ENCODE results near the gene ST8SIA5.
A peak's percentile ranks its signal among the peaks of the same experiment; 100 is the strongest.
"Not testable (repeated sequence)": the region's sequence is repeated elsewhere in the genome, so short reads cannot be mapped to it uniquely, and the experiment has no call there.

Gene ST8SIA5, protein sequence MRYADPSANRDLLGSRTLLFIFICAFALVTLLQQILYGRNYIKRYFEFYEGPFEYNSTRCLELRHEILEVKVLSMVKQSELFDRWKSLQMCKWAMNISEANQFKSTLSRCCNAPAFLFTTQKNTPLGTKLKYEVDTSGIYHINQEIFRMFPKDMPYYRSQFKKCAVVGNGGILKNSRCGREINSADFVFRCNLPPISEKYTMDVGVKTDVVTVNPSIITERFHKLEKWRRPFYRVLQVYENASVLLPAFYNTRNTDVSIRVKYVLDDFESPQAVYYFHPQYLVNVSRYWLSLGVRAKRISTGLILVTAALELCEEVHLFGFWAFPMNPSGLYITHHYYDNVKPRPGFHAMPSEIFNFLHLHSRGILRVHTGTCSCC

GRCh38 chr18:46756559-46757201, at the start of gene ST8SIA5:
Gene ST8SIA5 (minus strand): TSS chr18:46757053. CDS start chr18:46756508, 545 bp downstream.
- no peak for DNase-seq

DNA sequence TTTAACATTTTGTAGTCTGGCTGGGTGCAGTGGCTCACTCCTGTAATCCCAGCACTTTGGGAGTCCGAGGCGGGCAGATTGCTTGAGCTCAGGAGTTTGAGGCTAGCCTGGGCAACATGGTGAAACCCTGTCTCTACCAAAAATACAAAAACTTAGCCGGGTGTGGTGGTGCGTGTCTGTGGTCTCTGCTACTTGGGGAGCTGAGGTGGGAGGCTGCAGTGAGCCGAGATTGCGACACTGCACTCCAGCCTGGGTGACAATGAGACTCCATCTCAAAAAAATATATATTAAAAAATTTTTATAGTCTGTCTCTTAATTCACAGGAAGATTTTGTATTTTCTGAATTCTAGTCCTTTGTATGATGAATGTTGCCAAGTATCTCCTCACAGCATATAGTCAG, 39.1 kb upstream of the ST8SIA5 start:
- not testable (repeated sequence) for DNase-seq

DNA sequence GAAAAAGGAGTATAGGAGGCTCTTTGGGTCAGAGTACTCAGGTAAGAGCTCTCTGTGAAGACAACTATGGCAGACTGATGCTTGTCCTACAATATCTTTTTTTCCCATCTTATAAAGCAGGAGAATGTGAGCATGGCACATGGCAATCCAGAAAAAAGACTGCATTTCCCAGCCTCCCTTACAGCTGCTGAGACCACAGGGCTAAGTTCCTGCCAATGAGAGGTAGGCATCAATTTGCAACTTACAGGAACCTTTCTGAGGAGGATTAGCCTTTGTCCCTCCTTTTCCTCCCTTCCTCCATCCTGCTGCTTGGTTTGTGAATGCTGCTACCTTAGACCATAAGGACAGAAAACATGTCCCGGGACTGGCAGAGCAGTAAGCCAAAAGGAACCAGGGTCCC, 37.8 kb upstream of the ST8SIA5 start:
- DNase-seq: no peak

- DNase-seq: peak in 1 of 2 experiments; percentile 0
Measured at GRCh38 chr18:46793565-46793964, 36.7 kb upstream of the ST8SIA5 start.

- DNase-seq: no peak
Measured at GRCh38 chr18:46789088-46789487, 32.2 kb upstream of the ST8SIA5 start.

DNA sequence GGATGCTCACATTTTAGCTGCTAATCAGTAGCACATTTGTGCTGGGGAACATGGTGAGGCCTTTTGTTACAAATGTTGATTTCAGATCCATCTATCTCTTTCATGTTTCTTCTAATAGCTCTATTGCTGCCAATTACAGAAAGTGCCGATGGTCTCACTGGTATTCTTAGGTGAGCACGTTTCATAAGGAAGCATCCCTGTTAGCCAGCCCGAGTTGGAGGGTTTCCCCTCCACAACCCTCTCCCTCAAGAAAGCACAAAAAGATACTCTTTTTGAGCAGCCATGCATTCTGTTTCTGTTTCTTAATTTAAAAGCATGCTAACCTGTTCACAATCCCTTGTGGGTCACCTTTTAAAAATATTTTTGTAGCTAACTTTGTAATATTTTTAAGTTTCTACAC, 30.8 kb upstream of the ST8SIA5 start:
- DNase-seq: no peak

DNA sequence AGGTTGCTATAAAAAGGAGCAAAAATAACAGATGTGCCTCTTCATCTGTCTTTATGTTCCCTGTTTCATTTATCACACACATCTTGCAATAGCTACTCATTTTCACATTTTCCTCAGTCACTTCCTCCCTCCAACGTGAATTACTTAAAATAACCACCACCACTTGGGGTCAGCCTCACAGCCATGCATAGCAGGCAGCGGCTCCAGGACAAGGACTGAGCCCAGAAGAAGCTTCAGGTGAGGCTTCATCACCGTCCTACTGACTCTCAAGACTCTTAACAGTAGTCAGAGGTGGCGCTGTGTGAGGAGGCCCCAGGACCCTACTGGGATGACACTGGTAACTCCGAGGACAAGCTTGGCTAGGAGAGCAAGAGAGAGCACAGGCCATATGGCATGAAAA, 15.5 kb upstream of the ST8SIA5 start:
- DNase-seq: no peak

DNA sequence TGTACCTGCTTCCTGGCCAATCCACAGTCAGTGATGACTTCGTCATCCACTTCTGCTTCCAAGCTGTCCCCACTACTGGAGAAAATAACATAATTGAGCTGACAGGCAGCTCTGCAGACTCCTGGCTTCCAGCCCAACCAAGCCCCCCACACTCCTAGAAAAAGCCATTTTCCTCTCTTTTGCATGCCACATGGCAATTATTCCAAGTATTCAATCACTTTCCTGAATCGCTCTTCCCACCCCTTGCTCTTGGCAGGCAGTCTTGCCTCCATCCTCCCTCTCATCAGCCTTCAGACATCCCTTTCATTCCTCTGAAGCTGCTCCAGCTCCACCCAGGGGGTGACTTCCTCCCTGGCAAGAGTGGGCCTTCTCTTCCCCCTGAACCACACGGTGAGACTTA, 14.3 kb upstream of the ST8SIA5 start:
- DNase-seq: no peak

- DNase-seq: no peak
Measured at GRCh38 chr18:46770708-46771107, 13.9 kb upstream of the ST8SIA5 start.

DNA sequence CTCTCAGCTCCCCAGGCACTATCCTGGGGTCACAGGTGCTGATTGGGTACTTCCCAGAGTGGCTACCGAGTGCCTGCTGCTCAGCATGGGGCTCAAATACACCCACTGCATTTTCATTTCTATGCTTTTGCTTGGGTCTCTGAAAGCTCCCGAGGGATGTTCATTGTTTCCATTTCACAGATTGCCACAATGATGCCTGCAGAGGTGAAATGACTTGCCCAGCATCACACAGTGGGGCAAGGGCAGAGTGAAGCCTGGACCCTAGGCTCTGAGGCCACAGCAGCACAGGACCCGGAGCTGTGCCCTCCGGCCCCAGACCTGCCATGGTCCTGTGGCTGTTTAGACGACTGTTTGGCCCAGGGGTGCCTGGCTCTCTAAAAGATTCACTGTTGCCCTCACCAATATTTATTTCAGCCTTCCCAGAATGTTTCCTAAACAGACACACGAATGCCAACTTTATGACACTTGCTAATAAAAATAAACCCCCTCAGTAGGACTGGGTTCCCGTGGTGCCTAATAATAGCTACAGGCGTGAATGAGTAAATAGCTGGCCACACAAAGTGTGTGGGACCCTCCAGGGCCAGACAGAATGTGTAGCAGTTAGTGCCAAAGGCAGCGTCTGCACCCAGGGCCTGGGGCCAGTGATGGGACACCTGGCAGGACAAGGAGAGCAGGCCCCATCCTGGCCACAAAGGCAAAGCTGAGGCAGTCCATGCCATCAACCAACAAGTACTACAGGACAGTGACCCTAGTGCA, 11.5 kb upstream of the ST8SIA5 start:
- DNase-seq: no peak

DNA sequence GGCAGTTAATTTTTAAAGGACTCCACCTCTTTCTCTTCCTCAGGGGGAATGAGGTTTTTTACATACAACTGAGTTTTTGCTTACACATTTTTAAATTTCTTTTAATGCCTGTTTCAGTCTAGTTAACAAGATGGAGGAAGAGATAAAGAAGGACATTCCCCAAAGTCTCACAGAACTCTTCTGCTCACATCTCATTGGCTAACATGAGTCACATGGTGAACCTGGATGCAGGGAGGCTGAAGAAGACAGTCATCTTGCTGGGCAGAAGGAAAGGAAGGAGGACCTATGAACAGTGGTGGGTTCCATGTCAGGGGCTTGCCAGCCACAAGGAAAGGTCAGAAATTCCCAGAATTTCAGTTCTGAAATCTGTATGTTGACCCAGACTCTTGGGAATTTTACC, 10.4 kb upstream of the ST8SIA5 start:
- DNase-seq: no peak

GRCh38 chr18:46764586-46764985, 7.7 kb upstream of the ST8SIA5 start:
- DNase-seq: no peak

DNA sequence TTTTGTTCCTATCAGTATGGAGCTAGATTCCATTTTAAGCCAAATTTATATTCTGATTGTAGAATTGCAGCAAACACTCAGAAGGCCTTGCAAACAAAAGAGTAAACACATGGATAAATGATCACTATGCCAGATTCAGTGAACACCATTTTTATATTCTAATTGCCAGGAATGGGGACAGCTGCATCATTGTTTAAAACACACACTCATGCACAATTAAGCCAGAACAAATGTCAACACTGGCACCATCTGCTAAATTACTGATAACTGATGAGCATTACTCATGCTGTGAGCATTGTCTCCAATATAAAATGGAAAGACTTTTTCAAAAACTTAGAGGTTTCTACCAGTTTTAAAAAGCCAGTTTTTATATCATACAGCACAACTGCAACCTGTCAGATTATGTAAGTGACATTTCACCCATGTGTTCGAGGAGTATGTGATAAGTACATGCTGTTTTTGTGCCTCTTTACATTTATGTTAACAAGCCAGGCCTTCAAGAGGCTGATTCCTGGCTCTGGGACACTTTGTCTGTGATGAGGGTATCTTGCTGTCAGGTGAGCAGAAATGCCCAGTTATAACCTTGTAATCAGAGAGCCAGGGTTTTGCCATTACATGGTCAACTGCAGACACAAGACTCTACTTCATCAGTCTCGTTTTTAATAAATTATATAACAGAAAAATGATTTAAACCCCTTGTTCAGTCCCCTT, 4.4 kb upstream of the ST8SIA5 start:
- DNase-seq: no peak

GRCh38 chr18:46759890-46760289, 3.0 kb upstream of the ST8SIA5 start:
- DNase-seq: no peak

DNA sequence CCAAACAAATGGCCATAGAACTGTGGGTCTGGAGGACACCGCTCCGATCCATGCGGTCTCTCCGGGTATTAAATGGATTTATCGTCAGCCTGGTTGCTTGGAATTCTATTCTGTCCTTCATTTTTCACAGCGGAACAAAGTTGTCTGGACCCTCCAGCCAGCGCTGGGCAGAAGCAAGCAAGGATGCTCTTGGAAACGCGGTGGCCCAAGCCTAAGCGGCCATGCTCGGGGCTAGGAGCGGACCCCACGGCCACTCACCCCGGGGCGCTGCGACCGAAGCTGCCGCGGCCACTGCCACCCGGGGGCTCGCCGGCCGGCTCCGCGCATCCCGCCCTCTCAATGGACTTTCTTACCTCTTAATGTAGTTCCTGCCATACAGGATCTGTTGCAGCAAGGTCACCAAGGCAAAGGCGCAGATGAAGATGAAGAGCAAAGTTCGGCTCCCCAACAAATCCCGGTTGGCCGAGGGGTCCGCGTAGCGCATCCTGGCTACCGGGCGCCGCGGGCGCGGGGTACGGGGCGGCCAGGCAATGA, 761 bp downstream of the ST8SIA5 start:
- no peak for DNase-seq

DNA sequence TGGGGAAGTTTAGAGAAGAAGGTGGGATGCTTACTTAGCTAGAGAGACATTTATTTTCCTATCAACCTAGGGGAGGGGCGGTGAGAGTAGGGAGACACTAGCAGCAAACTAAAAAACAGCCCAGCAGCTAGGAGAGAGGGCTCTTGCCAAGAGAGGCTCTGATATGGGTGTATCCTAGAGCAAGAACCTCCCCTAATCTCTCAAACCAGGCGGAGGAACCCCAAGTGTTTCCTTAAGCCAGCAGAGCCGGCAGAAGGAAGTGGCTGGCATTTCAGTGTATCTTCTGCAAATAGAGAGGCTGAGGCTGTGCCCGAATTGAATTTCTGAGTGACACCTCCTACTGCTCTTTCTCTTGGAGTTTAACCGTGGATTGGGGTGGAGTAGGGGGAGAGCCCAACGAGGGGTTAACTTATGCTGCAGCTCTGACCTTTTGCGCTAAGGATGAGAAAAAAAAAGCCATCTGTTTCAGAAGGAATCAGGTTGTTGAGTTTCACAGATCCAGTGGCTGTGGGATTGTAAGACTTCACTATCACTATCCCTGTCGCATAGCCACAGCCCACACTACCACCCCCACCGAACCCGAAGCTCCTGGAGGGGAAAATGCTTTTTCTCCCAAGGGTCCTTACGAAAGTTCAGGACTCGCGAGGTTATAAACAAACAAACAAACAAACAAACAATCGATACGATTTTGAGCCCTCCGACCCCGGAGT, 1.4 kb downstream of the ST8SIA5 start:
- no peak for DNase-seq

- DNase-seq: no peak
Measured at GRCh38 chr18:46754661-46755292, 2.1 kb downstream of the ST8SIA5 start.

- DNase-seq: no peak
Measured at GRCh38 chr18:46754188-46754587, 2.7 kb downstream of the ST8SIA5 start.

DNA sequence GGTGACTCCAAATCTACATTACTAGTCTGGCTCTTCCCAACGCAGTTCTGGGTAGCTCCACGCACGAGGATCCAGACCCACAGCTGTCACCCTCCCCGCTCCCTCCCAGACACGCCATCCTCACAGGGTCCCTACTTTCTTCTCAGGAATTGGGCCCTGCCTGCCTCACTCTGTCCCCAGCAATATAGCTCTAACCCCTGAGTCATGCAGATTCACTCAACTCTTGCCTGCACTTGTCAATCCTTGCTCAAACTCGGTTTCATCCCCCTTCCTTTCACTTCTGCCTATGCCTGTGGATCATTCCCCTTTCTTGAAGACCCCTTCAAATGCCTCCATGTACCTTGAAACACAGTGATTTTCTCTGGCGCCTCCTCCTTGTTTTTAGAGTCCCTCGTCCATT, 5.0 kb downstream of the ST8SIA5 start:
- no peak for DNase-seq

DNA sequence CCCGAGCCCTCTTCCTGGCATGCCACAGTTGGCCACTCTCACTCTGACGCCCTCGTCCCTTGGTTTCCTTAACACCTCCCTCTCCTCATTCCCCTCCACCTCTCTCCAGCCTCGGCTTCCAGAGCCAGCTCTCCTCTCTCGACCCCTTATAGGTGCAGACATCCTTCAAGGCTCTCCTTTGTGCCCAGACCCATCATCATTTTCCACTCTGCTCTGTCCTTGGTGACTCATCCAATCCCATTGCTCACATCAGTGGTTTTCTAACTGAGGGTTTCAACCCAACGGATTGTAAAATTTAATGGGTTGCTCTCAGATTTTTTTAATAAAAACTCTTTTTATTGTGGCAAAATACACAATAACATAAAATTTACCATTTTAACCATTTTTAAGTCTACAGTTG, 6.2 kb downstream of the ST8SIA5 start:
- DNase-seq: no peak

DNA sequence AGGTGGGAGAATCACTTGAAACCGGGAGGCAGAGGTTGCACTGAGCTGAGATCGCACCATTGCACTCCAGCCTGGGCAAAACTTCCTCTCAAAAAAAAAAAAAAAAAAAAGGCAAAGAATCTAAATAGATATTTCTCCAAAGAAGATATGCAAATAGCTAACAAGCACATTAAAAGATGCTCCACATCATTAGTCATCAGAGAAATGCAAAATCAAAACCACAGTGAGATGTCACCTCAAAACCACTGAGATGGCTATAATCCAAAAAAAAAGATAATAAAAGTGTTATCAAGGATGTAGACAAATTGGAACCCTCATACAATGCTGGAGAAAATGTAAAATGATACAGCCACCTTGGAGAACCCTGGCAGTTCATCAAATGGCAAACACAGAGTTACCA, 8.4 kb downstream of the ST8SIA5 start:
- DNase-seq: no peak

- no peak for DNase-seq
Measured at GRCh38 chr18:46740046-46740445, 16.8 kb downstream of the ST8SIA5 start.
